Osteoblast (primary cell): ENCODE data around the gene FBXL17. TPM values are rescaled to one million over a fixed set of nuclear protein-coding genes. Genes with fewer than 3 reads are reported as not detected.
A peak's percentile ranks its signal among the peaks of the same experiment; 100 is the strongest.

Experiments
- DNase-seq: peaks from one replicate; pipeline ENCODE4 v3.0.0; 2011; ENCODE audit warnings: low spot score, mixed read lengths; ENCODE audit not compliant: insufficient read length; ENCODE audit errors: missing footprints
- H2AFZ ChIP-seq: 2 replicates; pipeline ENCODE4 v1.6.0; 2011; ENCODE audit warnings: mild to moderate bottlenecking, low read length
- H3K27ac ChIP-seq: 2 replicates; pipeline ENCODE4 v1.5.1; 2011; ENCODE audit warnings: mild to moderate bottlenecking, low read depth, low read length, moderate library complexity
- H3K27me3 ChIP-seq: 2 replicates; pipeline ENCODE4 v1.6.0; 2012; ENCODE audit warnings: mild to moderate bottlenecking, control low read depth, inconsistent platforms, low read length, moderate library complexity; ENCODE audit not compliant: insufficient read depth
- H3K36me3 ChIP-seq: 2 replicates; pipeline ENCODE4 v1.5.1; 2011; ENCODE audit warnings: mild to moderate bottlenecking, low read length, control low read depth, moderate library complexity; ENCODE audit not compliant: insufficient read depth
- H3K4me1 ChIP-seq: 2 replicates; pipeline ENCODE4 v1.5.1; 2011; ENCODE audit warnings: mild to moderate bottlenecking, low read length, control low read depth, moderate library complexity; ENCODE audit not compliant: insufficient read depth
- H3K4me2 ChIP-seq: 2 replicates; pipeline ENCODE4 v1.6.0; 2011; ENCODE audit warnings: mild to moderate bottlenecking, low read length; ENCODE audit not compliant: insufficient read depth
- H3K4me3 ChIP-seq: fragments of 200-600 bp; sonication (generic); 3 replicates; pipeline ENCODE4 v1.5.1; 2012; ENCODE audit warnings: mild to moderate bottlenecking, low read length, inconsistent platforms; ENCODE audit not compliant: insufficient read depth
- H3K79me2 ChIP-seq: 2 replicates; pipeline ENCODE4 v1.6.0; 2012; ENCODE audit warnings: mild to moderate bottlenecking, low read length, control low read depth, inconsistent platforms; ENCODE audit not compliant: insufficient read depth
- H3K9me3 ChIP-seq: 2 replicates; pipeline ENCODE4 v1.5.1; 2011; ENCODE audit warnings: low read depth, low read length, control low read depth
- H4K20me1 ChIP-seq: 2 replicates; pipeline ENCODE4 v1.6.0; 2012; ENCODE audit warnings: mild to moderate bottlenecking, low read length, control low read depth; ENCODE audit not compliant: insufficient read depth
- CTCF ChIP-seq: IDR thresholded peaks from 2 replicates; pipeline ENCODE4 v1.5.1; 2011; ENCODE audit warnings: mild to moderate bottlenecking, low read depth, low read length, moderate library complexity; ENCODE audit errors: extremely low read depth
- total RNA-seq: library from RNA; depleted of rRNA; stranded (reverse); fragments of >200 nt; gene quantifications from 2 replicates; pipeline ENCODE4 v1.2.3, GENCODE V29; 2012

The FBXL17 gene
- total RNA-seq, 1 donor, result 19.5 TPM

GRCh38 chr5:108380531-108381349 lies 1.2 kb downstream of the FBXL17 start:
- peak; percentile 65 for DNase-seq
- no peak for TF ChIP-seq CTCF
- Histone ChIP-seq H3K4me3 (peak overlapping the region; percentile 86), H3K27me3 (no peaks in the 10 kb centered on the region), H3K27ac (no peak overlapping the region), H3K4me1 (peaks cover 20% of the 10 kb centered on the region), H3K4me2 (peak overlapping the region; percentile 89), H3K36me3 (no peaks in the 10 kb centered on the region), H4K20me1 (peaks cover 15% of the 10 kb centered on the region), H3K9me3 (no peaks in the 10 kb centered on the region), H3K79me2 (peaks cover 37% of the 10 kb centered on the region), H2AFZ (peak overlapping the region; percentile 75)

- H3K9me3 ChIP-seq, result no peaks in the 10 kb centered on the region
- peak overlapping the region; percentile 86 for H3K4me3 ChIP-seq
- H3K4me1 ChIP-seq, result peaks cover 20% of the 10 kb centered on the region
- peaks cover 15% of the 10 kb centered on the region for H4K20me1 ChIP-seq
- H3K27ac ChIP-seq, result no peak overlapping the region
- H2AFZ ChIP-seq, result peak overlapping the region; percentile 75
- H3K79me2 ChIP-seq, result peaks cover 43% of the 10 kb centered on the region
- no peaks in the 10 kb centered on the region for H3K36me3 ChIP-seq
- TF ChIP-seq CTCF, result no peak
- peak overlapping the region; percentile 89 for H3K4me2 ChIP-seq
- DNase-seq, result peak; percentile 25
- no peaks in the 10 kb centered on the region for H3K27me3 ChIP-seq
These were observed 2.0 kb downstream of the FBXL17 start for GRCh38 chr5:108379722-108380530.

GRCh38 chr5:108375768-108376167 lies 6.1 kb downstream of the FBXL17 start:
- no peak for DNase-seq
- Histone ChIP-seq H3K27ac (no peak overlapping the region), H3K4me3 (no peak overlapping the region), H3K36me3 (no peaks in the 10 kb centered on the region), H3K9me3 (peaks cover 3% of the 10 kb centered on the region), H4K20me1 (peaks cover 15% of the 10 kb centered on the region), H3K27me3 (no peaks in the 10 kb centered on the region), H3K4me1 (peaks cover 11% of the 10 kb centered on the region), H2AFZ (no peak overlapping the region), H3K4me2 (no peak overlapping the region), H3K79me2 (peaks cover 73% of the 10 kb centered on the region)
- TF ChIP-seq CTCF, result no peak

GRCh38 chr5:108373426-108373825 lies 8.5 kb downstream of the FBXL17 start:
- TF ChIP-seq CTCF, result no peak
- Histone ChIP-seq H3K4me2 (no peak overlapping the region), H3K36me3 (no peaks in the 10 kb centered on the region), H3K27ac (no peak overlapping the region), H3K79me2 (peaks cover 63% of the 10 kb centered on the region), H3K4me3 (no peak overlapping the region), H3K27me3 (no peaks in the 10 kb centered on the region), H3K4me1 (no peaks in the 10 kb centered on the region), H4K20me1 (peaks cover 1% of the 10 kb centered on the region), H2AFZ (no peak overlapping the region), H3K9me3 (peaks cover 3% of the 10 kb centered on the region)
- no peak for DNase-seq
